HFFc6 (cell line): ENCODE results near the gene TBC1D2. TPM values are rescaled to one million over a fixed set of nuclear protein-coding genes. Genes with fewer than 3 reads are reported as not detected.
"Not testable (repeated sequence)": the region's sequence is repeated elsewhere in the genome, so short reads cannot be mapped to it uniquely, and the experiment has no call there.

Source experiments
- DNase-seq: peaks from one replicate; pipeline ENCODE4 v3.0.0-alpha.2; 2018
- H3K27ac Mint-ChIP-seq: 2 replicates; pipeline ENCODE4 v1.8.0; 2020; ENCODE audit warnings: mild to moderate bottlenecking, mixed read lengths
- H3K27me3 Mint-ChIP-seq: 2 replicates; pipeline ENCODE4 v1.8.0; 2021; ENCODE audit warnings: mild to moderate bottlenecking, moderate library complexity, mixed read lengths; ENCODE audit not compliant: insufficient read depth
- H3K36me3 Mint-ChIP-seq: 2 replicates; pipeline ENCODE4 v1.8.0; 2021; ENCODE audit warnings: low read depth, mixed read lengths
- H3K4me1 Mint-ChIP-seq: 2 replicates; pipeline ENCODE4 v1.8.0; 2020; ENCODE audit warnings: low read depth, mixed read lengths
- H3K4me3 Mint-ChIP-seq: 2 replicates; pipeline ENCODE4 v1.8.0; 2020; ENCODE audit warnings: mild to moderate bottlenecking, moderate library complexity, mixed read lengths
- H3K9me3 Mint-ChIP-seq: 2 replicates; pipeline ENCODE4 v1.8.0; 2020; ENCODE audit warnings: mild to moderate bottlenecking, mixed read lengths
- total RNA-seq, 6 experiments: library from RNA; stranded (reverse); fragmentation: NEBNext Ultra II Directional; extraction: Animal tissue kit (Norgen Biotek cat#: 25700); gene quantifications; 2 replicates in 1 of 6; 3 replicates in 5 of 6; pipeline ENCODE4 v1.2.3, GENCODE V29; 2021
- TF ChIP-seq, protein P1 (sequence below): fragments of 200-600 bp; sonication (generic); IDR thresholded peaks from 2 replicates; pipeline ENCODE4 v1.5.0; 2021; ENCODE audit warnings: antibody characterized with exemption, mild to moderate bottlenecking

The TBC1D2 gene
- total RNA-seq, 6 experiments from 2014 or later, result 31.9 to 39.4 (median 36.5) TPM

DNA sequence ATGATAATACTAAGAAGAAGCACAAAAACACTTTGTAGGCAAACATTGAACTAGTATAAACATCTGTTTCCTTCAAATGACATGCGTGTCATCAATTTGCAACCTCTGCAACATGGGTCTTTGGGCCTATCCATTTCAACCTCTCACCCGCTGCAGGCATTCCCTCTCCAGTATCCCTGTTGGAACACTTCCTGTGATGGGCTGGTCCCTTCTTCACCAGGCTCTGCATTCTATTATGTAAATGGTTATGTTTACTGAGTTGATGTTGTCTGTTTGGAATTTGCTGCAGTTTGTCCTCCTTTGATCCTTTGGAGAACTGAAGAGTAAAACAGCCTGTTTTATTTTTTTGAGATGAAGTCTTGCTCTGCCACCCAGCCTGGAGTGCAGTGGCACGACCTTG is 16.6 kb upstream of the TBC1D2 start:
- H3K9me3 Mint-ChIP-seq, result no peaks in the 10 kb centered on the region
- H3K4me1 Mint-ChIP-seq, result no peaks in the 10 kb centered on the region; the same call in 1 of the 2 replicates
- H3K4me3 Mint-ChIP-seq, result no peak overlapping the region
- H3K27ac Mint-ChIP-seq, result no peak overlapping the region
- no peaks in the 10 kb centered on the region for H3K36me3 Mint-ChIP-seq
- no peak for DNase-seq
- TF ChIP-seq, protein P1, sequence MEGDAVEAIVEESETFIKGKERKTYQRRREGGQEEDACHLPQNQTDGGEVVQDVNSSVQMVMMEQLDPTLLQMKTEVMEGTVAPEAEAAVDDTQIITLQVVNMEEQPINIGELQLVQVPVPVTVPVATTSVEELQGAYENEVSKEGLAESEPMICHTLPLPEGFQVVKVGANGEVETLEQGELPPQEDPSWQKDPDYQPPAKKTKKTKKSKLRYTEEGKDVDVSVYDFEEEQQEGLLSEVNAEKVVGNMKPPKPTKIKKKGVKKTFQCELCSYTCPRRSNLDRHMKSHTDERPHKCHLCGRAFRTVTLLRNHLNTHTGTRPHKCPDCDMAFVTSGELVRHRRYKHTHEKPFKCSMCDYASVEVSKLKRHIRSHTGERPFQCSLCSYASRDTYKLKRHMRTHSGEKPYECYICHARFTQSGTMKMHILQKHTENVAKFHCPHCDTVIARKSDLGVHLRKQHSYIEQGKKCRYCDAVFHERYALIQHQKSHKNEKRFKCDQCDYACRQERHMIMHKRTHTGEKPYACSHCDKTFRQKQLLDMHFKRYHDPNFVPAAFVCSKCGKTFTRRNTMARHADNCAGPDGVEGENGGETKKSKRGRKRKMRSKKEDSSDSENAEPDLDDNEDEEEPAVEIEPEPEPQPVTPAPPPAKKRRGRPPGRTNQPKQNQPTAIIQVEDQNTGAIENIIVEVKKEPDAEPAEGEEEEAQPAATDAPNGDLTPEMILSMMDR, result no peak
- H3K27me3 Mint-ChIP-seq, result peaks cover 30% of the 10 kb centered on the region

DNA sequence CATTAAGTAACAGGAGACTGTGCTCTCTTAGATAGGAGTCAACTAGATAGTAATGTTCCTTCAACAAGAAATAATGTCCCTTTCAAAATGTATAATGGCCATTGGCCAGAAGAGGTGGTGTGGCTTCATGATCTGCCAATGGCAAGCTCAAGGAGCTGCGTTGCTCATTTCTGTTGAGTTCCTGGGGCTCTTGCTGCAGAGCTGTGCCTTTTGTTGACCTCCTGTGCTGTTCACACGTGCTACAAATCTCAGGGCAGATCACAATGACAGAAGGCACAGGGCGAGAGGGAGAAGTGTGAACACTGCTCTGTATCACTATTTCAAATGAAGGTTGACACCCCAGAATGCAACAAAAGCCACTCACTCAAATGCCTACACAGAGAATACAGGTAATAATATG is 16.0 kb upstream of the TBC1D2 start:
- TF ChIP-seq, protein P1, result no peak
- Mint-ChIP-seq H3K36me3 (no peaks in the 10 kb centered on the region), H3K9me3 (no peaks in the 10 kb centered on the region), H3K27ac (no peak overlapping the region), H3K4me1 (no peaks in the 10 kb centered on the region; the same call in 1 of the 2 replicates), H3K4me3 (no peak overlapping the region), H3K27me3 (peaks cover 27% of the 10 kb centered on the region)
- no peak for DNase-seq

DNA sequence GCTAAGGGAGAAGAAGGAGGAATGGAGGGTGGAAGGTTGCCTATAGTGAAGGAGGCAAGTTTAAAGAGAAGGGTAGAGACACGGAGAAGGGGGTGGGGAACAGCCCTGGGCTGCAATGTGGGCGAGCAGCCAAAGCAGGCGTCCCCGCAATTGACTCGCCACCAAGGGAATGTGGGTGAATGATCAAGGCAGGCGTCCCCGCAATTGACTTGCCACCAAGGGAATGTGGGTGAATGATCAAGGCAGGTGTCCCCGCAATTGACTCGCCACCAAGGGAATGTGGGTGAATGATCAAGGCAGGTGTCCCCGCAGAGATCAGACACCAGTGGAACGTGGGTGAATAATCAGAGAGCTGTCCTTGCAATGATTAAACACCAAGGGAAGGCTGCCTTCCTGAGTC is 14.8 kb upstream of the TBC1D2 start:
- not testable (repeated sequence) for H3K36me3 Mint-ChIP-seq, H3K9me3 Mint-ChIP-seq, H3K4me3 Mint-ChIP-seq, H3K27ac Mint-ChIP-seq, DNase-seq
- Mint-ChIP-seq H3K4me1 (peaks cover 11% of the 10 kb centered on the region), H3K27me3 (peaks cover 23% of the 10 kb centered on the region)

DNA sequence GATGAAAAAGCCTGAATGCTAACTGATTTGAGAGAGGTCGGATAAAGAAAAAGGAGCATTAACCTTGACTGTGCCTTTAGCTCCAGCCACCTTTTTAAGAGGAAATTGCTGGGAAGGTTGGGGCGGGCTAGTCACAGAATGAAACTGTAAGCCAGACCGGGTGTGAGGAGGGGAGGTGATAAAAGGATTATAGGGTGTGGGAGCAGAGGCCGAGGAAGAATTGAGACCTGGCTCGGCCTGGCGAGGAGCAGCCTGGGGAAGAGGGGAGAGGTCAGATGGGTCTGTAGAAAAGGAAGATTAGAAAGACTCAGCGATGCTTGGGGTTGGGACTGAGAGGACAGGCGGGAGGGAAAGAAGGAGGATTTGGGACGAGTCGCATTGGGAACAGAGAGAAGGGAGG is 14.2 kb upstream of the TBC1D2 start:
- H3K4me1 Mint-ChIP-seq, result peaks cover 14% of the 10 kb centered on the region

DNA sequence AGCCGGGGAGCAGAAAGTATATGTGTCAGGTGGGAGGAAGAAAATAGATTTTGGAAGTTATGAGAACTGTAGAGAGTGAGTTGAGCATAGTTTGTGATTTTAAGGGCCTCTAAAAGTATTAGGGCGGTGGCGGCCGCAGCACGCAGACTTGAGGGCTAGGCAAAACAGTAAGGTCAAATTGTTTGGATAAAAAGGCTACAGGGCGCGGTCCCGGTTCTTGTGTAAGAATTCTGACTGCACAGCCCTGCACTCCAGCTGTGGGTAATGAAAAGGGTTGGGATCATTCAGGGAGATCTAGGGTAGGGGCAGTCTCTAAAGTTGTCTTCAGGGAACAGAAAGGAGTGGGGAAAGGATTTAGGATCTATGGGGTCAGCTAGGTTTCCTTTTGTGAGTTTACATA is 12.1 kb upstream of the TBC1D2 start:
- peaks cover 28% of the 10 kb centered on the region for H3K4me1 Mint-ChIP-seq
- H3K27ac Mint-ChIP-seq, H3K9me3 Mint-ChIP-seq, DNase-seq, H3K4me3 Mint-ChIP-seq, H3K36me3 Mint-ChIP-seq: not testable (repeated sequence)
- peaks cover 15% of the 10 kb centered on the region for H3K27me3 Mint-ChIP-seq

More for the DNA sequence above, 14.2 kb upstream of the TBC1D2 start:
- H3K9me3 Mint-ChIP-seq, H3K27ac Mint-ChIP-seq, DNase-seq, H3K36me3 Mint-ChIP-seq, H3K4me3 Mint-ChIP-seq: not testable (repeated sequence)
- peaks cover 19% of the 10 kb centered on the region for H3K27me3 Mint-ChIP-seq

DNA sequence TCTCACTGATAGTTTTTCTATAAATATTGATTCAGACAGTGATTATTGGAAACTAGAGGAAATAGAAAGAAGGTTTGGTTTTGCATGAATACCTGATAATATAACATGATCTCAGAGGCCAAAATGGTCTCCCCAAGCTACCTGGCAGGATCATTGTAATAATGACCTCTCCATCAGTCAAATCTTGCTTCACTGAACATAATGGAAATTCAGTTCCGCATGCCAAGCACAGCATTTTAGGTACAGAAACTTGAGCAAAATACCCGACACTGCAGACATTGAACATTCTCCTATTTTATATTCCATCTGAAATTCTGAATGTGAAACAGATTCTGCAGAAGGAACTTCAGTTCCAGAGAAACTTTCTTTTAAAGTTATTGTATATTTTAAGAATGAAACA is 9.1 kb upstream of the TBC1D2 start:
- Mint-ChIP-seq H3K4me1 (peaks cover 34% of the 10 kb centered on the region), H3K36me3 (no peaks in the 10 kb centered on the region), H3K9me3 (no peaks in the 10 kb centered on the region), H3K27ac (no peak overlapping the region), H3K4me3 (no peak overlapping the region), H3K27me3 (peaks cover 6% of the 10 kb centered on the region; the same call in 1 of the 2 replicates)
- DNase-seq, result no peak
- TF ChIP-seq, protein P1, result no peak

DNA sequence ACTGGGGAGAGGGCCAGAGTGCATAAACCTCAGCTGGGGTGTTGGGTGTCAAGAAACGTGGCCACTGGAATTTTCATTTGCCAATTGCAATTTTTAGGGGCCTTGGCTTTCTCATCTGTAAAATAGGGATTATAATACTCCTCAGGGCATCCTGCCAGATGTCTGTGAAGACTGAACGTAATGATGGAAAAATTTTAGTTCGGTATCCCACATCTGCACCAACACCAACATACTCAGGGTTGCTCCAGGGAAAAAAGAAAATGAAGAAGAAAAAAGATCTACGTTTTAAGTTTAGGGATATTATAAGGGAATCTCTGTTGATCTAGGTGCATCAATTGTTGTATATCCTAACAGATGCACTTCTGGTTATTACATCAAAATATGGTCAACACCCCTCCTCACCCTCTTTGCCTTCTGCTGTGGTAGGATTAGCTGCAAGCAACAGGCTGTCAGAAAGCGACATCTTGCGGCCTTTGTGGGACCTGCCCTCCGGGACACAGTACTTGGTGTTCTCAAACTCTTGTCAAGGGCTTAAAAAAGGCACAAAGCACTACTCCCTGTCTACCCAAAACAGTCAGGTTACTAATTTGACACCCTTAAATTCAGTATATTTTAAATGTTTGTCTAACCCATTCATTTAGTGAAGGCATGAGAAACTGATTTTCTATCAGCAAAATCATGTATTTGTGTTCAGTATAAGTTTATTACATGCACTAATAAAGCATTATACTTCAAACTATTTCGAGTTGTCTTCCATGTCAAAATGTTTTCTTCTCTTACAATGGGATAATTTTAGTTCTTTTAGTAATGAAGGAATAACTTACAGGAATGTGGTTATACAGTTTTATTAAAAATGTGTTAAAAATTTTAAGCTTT is 8.3 kb upstream of the TBC1D2 start:
- H3K4me1 Mint-ChIP-seq, result peaks cover 34% of the 10 kb centered on the region
- no peak overlapping the region for H3K4me3 Mint-ChIP-seq
- peak overlapping the region; percentile 54 for H3K27ac Mint-ChIP-seq
- TF ChIP-seq, protein P1, result peak; percentile 91
- no peaks in the 10 kb centered on the region for H3K9me3 Mint-ChIP-seq
- no peaks in the 10 kb centered on the region for H3K36me3 Mint-ChIP-seq
- peak; percentile 79 for DNase-seq
- peaks cover under 1% of the 10 kb centered on the region; the same call in 1 of the 2 replicates for H3K27me3 Mint-ChIP-seq
